Fibroblast of villous mesenchyme (primary cell): ENCODE results near the gene GGTLC1. TPM values are rescaled to one million over a fixed set of nuclear protein-coding genes. Genes with fewer than 3 reads are reported as not detected.

ENCODE experiments used
- DNase-seq: peaks from one replicate; pipeline ENCODE4 v3.0.0-alpha.2; 2010; ENCODE audit warnings: low read depth
- H3K4me3 ChIP-seq: 2 replicates; pipeline ENCODE4 v1.5.1; 2011; ENCODE audit warnings: low read depth, mild to moderate bottlenecking, low read length
- CTCF ChIP-seq: IDR thresholded peaks from 2 replicates; pipeline ENCODE4 v1.5.1; 2012; ENCODE audit warnings: low read depth, mild to moderate bottlenecking, low read length; ENCODE audit not compliant: insufficient read depth
- total RNA-seq: library from RNA; depleted of rRNA; stranded (reverse); fragments of >200 nt; gene quantifications from 2 replicates; pipeline ENCODE4 v1.2.3, GENCODE V29; 2012

GGTLC1 gene
- total RNA-seq, 1 donor, result not detected

- no peak for TF ChIP-seq CTCF
- H3K4me3 ChIP-seq, result no peak overlapping the region
- DNase-seq, result no peak
These were observed 21.0 kb downstream of the GGTLC1 start for GRCh38 chr20:23967616-23967979.

GRCh38 chr20:23966927-23967615 is 21.5 kb downstream of the GGTLC1 start:
- no peak for TF ChIP-seq CTCF
- no peak overlapping the region for H3K4me3 ChIP-seq
- DNase-seq, result no peak

GRCh38 chr20:23966298-23966697 is 22.3 kb downstream of the GGTLC1 start:
- H3K4me3 ChIP-seq, result no peak overlapping the region
- DNase-seq, result no peak
- TF ChIP-seq CTCF, result no peak

- no peak overlapping the region for H3K4me3 ChIP-seq
- DNase-seq, result no peak
- TF ChIP-seq CTCF, result no peak
These were observed 24.6 kb downstream of the GGTLC1 start for GRCh38 chr20:23963941-23964340.

- DNase-seq, result no peak
- no peak for TF ChIP-seq CTCF
- H3K4me3 ChIP-seq, result no peak overlapping the region
These were observed 26.3 kb downstream of the GGTLC1 start for GRCh38 chr20:23962272-23962671.

GRCh38 chr20:23959054-23959453 is 29.5 kb downstream of the GGTLC1 start:
- no peak for DNase-seq
- TF ChIP-seq CTCF, result no peak
- H3K4me3 ChIP-seq, result no peak overlapping the region

GRCh38 chr20:23955896-23956295 is 32.7 kb downstream of the GGTLC1 start:
- DNase-seq, result no peak
- no peak overlapping the region for H3K4me3 ChIP-seq
- TF ChIP-seq CTCF, result no peak
